GM18873 (cell line): ENCODE results near the gene KMT5C.

ENCODE experiments used
- ATAC-seq: cut with Tn5 transposase; IDR thresholded peaks from one replicate; pipeline ENCODE4 v1.9.1; 2021; ENCODE audit warnings: mild to moderate bottlenecking, moderate library complexity, moderate number of reproducible peaks; ENCODE audit not compliant: unreplicated experiment, low FRiP score

KMT5C gene

DNA sequence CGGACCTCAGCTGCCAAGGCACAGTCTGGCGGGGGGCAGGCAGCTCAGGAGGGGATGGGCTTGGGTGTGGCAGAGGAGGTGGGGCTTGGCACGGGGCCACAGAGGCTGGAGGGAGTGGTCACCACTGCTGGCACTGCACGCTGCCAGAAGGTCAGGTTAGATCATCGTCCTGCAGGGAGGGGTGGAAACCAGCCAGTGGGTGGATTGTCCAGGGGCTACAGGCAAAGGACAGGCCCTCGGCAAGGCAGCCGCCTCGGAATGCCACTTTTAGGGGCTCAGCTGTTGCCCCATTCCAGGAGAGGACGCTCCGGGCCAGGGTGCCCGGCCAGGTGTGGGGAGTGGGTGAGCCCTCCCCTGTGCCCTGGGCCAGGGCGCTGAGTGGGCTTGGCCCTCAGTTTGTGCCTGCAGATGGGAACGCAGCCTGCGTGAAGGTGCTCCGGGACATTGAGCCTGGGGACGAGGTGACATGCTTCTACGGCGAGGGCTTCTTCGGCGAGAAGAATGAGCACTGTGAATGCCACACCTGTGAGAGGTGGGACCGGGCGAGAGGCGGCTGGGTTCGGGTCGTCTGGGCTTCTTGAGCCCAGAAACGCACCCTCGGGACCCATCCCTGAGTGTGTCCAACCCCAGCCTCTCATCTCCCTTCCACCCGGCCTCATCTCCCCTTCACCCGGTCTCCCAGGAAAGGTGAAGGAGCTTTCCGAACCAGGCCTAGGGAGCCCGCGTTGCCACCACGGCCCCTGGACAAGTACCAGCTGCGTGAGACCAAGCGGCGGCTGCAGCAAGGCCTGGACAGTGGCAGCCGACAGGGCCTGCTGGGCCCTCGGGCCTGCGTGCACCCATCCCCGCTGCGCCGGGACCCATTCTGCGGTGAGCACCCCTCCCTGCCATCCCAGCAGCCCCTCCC, 6.4 kb downstream of the KMT5C start:
- no peak for ATAC-seq

GRCh38 chr19:55346725-55347441, 7.2 kb downstream of the KMT5C start:
- ATAC-seq: no peak

- ATAC-seq: no peak
These were observed 7.8 kb downstream of the KMT5C start for GRCh38 chr19:55347442-55348009.

DNA sequence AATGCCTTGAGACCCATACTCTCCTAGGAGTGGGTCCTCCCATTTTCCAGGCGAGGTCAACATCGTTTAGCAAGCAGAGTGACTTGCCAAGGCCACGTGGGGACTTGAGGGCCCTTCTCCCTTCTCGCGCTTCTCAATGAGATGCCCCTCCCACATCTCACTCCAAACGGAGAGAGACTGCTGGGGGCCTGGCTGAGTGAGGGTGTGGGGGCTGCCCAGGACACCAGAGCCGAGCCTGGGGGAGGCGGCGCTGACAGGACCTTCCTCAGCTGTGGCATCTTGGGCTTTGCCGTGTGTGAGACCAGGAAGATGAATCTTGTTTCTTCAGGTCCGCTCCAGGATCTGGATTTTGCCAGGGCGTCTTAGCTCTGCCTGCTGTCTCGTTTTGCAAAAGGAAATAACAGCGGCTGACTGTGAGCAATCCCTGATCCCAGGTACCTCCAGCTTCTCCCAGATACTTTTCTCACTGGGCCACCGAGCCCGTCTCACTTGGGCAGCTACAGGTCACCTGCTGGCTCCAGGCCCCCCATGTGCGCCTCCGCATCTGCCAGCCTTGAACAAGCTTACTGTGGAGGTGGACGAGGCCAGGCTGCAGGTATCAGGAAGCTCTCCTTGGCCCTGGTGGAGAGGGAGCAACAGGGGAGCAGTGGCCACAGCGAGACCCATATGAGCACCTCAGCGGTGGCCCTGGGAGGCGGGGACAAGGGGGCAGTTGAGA, 8.8 kb downstream of the KMT5C start:
- no peak for ATAC-seq

DNA sequence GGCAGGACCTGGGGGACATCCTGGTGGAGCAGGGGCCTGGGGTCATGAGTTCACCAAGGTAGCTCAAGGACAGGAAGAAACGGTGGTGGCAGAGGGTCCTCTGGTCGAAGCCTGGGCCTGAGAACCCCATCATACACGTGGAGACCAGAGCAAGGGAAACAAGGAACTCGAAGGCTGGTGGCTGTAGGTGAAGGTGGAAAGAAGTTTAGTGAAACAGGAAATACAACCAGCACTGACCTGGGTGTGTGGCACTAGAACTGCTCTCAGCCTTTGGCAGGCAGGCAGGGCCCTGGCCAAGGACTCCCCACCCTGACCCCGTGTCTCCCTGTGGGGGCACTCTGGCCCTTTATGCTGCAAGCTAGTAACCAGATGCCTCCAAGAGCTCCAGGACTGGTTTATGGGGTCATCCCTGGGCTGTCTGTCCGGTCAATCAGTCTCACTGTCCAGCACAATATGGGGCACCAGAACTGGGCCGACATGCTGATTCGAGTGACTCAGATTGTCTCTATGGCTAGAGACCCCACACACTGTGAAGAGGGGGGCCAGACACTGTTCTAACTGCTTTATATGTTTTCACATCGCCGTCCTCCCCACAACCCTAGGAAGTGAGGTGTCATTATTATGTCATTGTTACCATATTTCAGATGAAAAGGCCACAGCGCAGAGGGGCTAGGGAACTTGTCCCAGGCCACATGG, 11.1 kb downstream of the KMT5C start:
- no peak for ATAC-seq

- ATAC-seq: no peak
These were observed 12.4 kb downstream of the KMT5C start for GRCh38 chr19:55352040-55352439.

DNA sequence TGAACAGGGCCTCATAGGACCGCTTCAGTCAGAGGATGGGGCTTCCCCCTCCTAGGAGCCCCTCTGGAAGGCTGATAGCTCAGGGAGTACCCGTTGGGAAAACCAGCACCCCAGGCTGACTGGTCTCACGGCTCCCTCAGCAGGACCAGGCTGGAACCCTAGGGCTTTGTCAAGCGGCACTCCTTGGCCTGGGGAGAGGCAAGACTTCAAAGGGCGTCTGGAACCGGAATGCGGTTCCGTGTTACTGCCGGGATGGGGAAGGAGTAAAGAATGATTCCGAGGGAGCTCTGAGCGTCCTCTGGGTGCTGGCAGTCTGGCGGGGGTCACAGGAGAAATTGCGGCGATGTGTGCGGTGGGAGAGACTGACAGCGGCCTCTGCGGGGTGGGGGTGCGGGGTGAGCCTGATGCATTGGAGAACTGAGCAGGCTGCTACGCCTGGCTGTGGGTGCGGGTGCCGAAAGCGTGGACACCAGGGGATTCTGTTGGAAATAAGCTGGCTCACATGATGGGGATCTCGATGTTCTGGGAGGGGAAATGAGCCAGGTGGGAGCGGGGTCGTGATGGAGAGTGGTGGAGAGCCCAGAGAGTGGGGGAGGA, 13.0 kb downstream of the KMT5C start:
- no peak for ATAC-seq

DNA sequence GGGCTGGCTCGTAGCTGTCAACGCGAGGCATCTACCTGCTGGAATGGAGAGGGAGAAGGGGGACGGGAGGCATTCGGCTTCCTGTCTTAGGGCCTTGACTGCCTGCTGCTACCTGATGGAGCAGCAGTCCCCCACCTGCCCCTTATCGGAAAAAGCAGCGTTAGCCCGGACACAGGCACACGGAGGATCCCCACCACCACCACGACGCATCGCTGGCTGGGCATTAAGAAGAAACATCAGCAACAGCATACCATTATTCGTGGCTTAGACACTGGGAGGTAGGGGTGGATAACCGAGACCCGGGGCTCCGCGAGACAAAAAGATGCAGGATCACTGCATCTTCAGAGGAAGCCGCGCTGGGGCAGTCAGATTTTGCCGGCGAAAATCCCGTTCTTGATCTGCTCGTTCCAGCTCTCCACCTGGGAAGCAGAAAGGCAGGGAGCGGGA, 13.7 kb downstream of the KMT5C start:
- no peak for ATAC-seq

DNA sequence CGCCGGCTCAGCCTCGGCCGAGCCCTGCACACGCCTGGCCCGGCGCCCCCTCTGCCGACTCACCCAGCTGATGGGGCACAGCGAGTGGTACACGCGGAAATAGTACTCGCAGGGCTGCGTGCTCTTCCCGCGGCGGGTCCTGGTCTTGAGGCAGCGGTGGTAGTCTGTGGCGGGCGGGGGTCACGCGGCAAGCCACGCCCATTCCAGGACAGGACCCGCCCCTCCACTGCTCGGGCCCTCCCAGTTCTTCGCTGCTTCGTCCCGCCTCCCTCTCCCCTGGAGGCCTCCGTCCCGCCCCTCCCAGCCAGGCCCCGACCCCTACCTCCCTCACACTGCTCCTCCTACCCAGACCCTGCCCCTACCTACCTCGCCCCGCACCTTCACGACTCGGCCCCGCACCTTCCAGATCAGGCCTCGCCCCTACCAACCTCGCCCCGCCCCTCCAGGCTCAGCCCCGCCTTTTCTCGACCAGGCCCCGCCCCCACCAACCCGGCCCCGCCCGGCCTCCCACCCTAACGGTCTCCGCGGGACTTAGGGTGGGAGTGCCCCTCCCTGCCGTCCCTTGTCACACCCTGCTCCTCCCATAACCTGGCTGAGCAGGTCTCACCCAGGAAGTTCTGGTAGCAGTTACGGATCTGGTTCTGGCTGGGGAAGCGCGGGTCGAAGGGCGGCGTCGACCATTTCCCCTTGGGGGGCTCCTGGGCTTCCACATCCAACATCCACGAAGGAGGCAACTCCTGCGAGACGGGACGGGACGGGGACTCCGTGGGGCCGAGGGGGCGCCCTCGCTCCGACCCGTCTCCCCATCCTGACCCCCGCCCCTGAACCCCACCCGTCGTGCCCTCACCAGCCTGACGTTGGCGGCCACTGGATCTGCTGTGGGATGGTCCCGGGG, 14.4 kb downstream of the KMT5C start:
- no peak for ATAC-seq

DNA sequence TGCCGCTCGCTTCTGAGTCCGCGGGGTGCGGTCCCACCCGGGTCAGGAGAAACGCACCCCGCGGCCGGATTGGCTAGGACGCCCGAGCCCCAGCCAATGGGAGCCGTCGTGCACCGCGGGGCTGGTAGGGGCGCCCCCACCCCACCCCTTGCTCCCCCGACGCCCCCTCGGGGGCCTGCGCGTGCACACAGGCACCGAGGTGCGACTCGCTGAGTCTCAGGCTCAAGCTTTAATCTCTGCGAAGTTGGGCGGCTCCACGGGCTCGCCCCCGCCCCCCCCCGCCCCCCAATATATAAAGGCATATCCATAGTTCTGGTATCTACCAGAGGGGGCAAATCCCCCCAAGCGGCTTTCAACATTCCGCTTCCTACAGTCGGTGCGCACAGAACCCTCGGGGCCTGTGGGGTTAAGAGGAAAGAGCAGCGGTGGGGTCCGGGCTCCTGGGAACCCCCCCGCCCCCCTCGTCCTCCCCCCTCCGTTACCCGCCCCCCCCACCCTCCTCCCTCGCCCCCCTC, 15.1 kb downstream of the KMT5C start, which contains the start of gene COX6B2:
TSS of gene COX6B2 (minus strand) at position 22 of the 515 bp plus-strand sequence. CDS start 198 bp downstream, outside the sequence.
- no peak for ATAC-seq

GRCh38 chr19:55355213-55355821, 15.6 kb downstream of the KMT5C start:
- no peak for ATAC-seq

- ATAC-seq: no peak
These were observed 18.8 kb downstream of the KMT5C start for GRCh38 chr19:55358493-55358892.

DNA sequence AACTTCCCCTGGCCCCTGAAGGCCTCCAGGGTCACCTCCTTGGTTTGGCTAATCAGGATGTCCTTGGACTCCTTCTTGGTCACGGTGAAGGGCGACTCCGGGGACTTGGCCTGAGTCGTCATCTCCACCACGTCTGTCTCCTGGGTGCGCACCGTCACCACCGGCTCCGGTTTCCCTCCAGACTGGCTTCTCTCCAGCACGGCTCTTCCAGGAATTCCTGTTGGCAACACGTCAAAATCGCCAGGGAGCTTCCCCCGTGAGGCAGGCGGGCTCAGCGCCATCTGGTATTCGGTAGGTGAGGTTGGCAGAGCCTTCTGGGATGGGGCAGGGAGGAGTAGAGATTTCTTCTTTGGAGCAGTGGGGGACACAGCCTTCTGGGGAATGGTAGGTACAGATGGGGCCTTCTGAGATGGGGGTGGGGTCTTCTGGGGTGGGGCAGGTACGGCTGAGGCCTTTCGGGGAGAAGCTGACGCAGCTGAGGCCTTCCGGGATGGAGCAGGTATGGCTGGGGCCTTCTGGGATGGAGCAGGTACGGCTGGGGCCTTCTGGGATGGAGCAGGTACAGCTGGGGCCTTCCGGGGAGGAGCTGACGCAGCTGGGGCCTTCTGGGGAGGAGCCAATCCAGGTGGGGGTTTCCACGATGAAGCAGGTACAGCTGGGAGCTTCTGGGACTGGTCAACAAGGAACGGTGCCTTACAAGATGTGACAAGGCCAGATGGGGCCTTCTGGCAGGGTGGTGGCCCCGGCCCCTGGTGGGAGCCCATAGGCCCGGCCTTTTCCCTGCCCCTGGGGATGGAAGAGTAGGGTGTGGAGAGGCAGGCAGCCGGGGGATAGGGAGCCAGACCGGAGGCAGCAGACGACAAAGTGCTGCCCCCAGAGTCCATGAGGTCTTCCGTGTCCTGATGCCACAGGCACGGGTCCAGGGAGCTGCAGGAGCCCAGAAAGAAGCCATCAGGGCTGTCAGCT, 19.6 kb downstream of the KMT5C start:
- ATAC-seq: no peak

DNA sequence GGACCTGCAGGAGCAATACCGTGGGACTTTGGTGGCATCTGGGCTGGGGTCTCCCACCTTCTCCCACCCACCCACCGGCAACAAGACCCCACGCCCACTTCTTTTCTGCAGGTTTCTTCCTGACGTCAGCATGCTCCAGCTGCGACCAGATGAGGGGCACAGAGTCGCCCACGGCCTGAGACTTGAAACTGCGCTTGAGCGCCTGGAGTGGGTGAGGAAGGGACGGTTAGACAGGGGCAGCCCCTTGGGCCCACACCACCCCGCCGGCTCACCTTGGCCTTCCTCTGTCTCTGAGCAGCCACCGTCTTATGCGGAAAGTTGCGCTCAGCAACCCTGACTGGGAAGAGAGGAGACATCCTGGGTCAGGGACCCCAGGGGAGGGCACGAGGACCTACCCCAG, 21.2 kb downstream of the KMT5C start:
- no peak for ATAC-seq

GRCh38 chr19:55362174-55362989, 22.7 kb downstream of the KMT5C start:
- no peak for ATAC-seq
